HepG2 (cell line): ENCODE data around the gene RPL41. TPM values are rescaled to one million over a fixed set of nuclear protein-coding genes. Genes with fewer than 3 reads are reported as not detected.
A peak's percentile ranks its signal among the peaks of the same experiment; 100 is the strongest.

Experiments used
- AKAP8 ChIP-seq: sonication (generic); formaldehyde crosslinking; IDR thresholded peaks from 2 replicates; pipeline ENCODE4 v1.5.1; 2020; ENCODE audit warnings: mild to moderate bottlenecking, missing genetic modification reagents
- KMT2B ChIP-seq: IDR thresholded peaks from 2 replicates; pipeline ENCODE4 v1.6.1; 2016; ENCODE audit warnings: missing genetic modification reagents, missing compliant biosample characterization
- NCOA1 ChIP-seq: sonication (generic); formaldehyde crosslinking; IDR thresholded peaks from 2 replicates; pipeline ENCODE4 v1.9.0; 2021; ENCODE audit warnings: missing genetic modification reagents
- SNAI1 ChIP-seq: sonication (generic); formaldehyde crosslinking; IDR thresholded peaks from 2 replicates; pipeline ENCODE4 v1.5.0; 2020; ENCODE audit warnings: mild to moderate bottlenecking, missing genetic modification reagents, borderline replicate concordance
- SOX6 ChIP-seq, 2 experiments: fragments of 450-650 bp in 1 of 2; sonication (generic) in 1 of 2; formaldehyde crosslinking in 1 of 2; IDR thresholded peaks; 2 replicates each; pipeline versions ENCODE4 v1.4.0 to v1.6.1; 2017 to 2020; ENCODE audit warnings: antibody characterized with exemption in 1 of 2, mild to moderate bottlenecking in 1 of 2, missing genetic modification reagents in 1 of 2
- SRF ChIP-seq: IDR thresholded peaks from 2 replicates; pipeline ENCODE4 v1.6.1; 2011; ENCODE audit warnings: mild to moderate bottlenecking, low read depth, low read length, moderate library complexity
- SYNCRIP ChIP-seq: fragments of 200-400 bp; formaldehyde crosslinking; IDR thresholded peaks from 2 replicates; pipeline ENCODE4 v1.6.1; 2018; ENCODE audit warnings: mild to moderate bottlenecking, low read depth, low read length; ENCODE audit not compliant: insufficient read depth
- TGIF2 ChIP-seq: IDR thresholded peaks from 2 replicates; pipeline ENCODE4 v1.6.1; 2016; ENCODE audit warnings: control low read depth, missing compliant biosample characterization
- XRCC5 ChIP-seq: fragments of 200-400 bp; formaldehyde crosslinking; optimal IDR thresholded peaks from 2 replicates; pipeline ENCODE3; 2017; ENCODE audit warnings: mild to moderate bottlenecking, low read length
- ZMYM4 ChIP-seq: sonication (generic); formaldehyde crosslinking; IDR thresholded peaks from 2 replicates; pipeline ENCODE4 v1.8.1; 2023; ENCODE audit warnings: mild to moderate bottlenecking, missing genetic modification reagents
- ZNF10 ChIP-seq: sonication (generic); formaldehyde crosslinking; IDR thresholded peaks from 2 replicates; pipeline ENCODE4 v1.4.0; 2020; ENCODE audit warnings: mild to moderate bottlenecking, low read depth, missing genetic modification reagents, borderline replicate concordance
- ZNF225 ChIP-seq: sonication (generic); formaldehyde crosslinking; IDR thresholded peaks from 2 replicates; pipeline ENCODE4 v1.4.0; 2020; ENCODE audit warnings: mild to moderate bottlenecking, missing genetic modification reagents
- ZNF232 ChIP-seq: sonication (generic); formaldehyde crosslinking; IDR thresholded peaks from 2 replicates; pipeline ENCODE4 v1.4.0; 2020; ENCODE audit warnings: missing genetic modification reagents, borderline replicate concordance
- ZNF343 ChIP-seq: sonication (generic); formaldehyde crosslinking; IDR thresholded peaks from 2 replicates; pipeline ENCODE4 v1.4.0; 2020; ENCODE audit warnings: mild to moderate bottlenecking, missing genetic modification reagents
- ZNF441 ChIP-seq: sonication (generic); formaldehyde crosslinking; IDR thresholded peaks from 2 replicates; pipeline ENCODE4 v1.7.0; 2021; ENCODE audit warnings: missing genetic modification reagents, borderline replicate concordance
- ZNF589 ChIP-seq: sonication (generic); formaldehyde crosslinking; conservative IDR thresholded peaks from 2 replicates; pipeline ENCODE4 v1.8.0; 2022; ENCODE audit warnings: mild to moderate bottlenecking, moderate library complexity, missing genetic modification reagents
- ZNF746 ChIP-seq: sonication (generic); formaldehyde crosslinking; IDR thresholded peaks from 2 replicates; pipeline ENCODE4 v1.8.0; 2022; ENCODE audit warnings: mild to moderate bottlenecking, missing genetic modification reagents
- ZNF788 ChIP-seq: sonication (generic); formaldehyde crosslinking; IDR thresholded peaks from 2 replicates; pipeline ENCODE4 v1.5.0; 2020; ENCODE audit warnings: mild to moderate bottlenecking, missing genetic modification reagents, borderline replicate concordance
- ZZZ3 ChIP-seq: sonication (generic); formaldehyde crosslinking; IDR thresholded peaks from 2 replicates; pipeline ENCODE4 v1.4.0; 2020; ENCODE audit warnings: missing genetic modification reagents, mild to moderate bottlenecking, borderline replicate concordance
- polyA plus RNA-seq, 8 experiments: library from polyadenylated mRNA; depleted of rRNA in 3 of 8; stranded (reverse) in 7 of 8; unstranded in 1 of 8; fragments of >200 nt; fragmentation: Illumina TruSeq in 4 of 8; extraction: Trizol in 4 of 8; gene quantifications; 2 replicates each; pipeline versions ENCODE4 v1.2.1 to v1.2.3, GENCODE V29; 2011 to 2016; ENCODE audit warnings: low read depth in 4 of 8, missing spikeins in 1 of 8, mixed read lengths in 1 of 8; ENCODE audit not compliant: insufficient read depth in 1 of 8
- total RNA-seq, 5 experiments: library from RNA; depleted of rRNA; stranded (reverse); fragments of >200 nt; fragmentation: Illumina TruSeq; extraction: Trizol; gene quantifications; 2 replicates each; pipeline ENCODE4 v1.2.3, GENCODE V29; 2016; ENCODE audit warnings: low read depth in 1 of 5
- TF ChIP-seq, protein P1 (sequence below): IDR thresholded peaks from 2 replicates; pipeline ENCODE4 v1.6.1; 2018; ENCODE audit warnings: missing genetic modification reagents
- TF ChIP-seq, protein P2 (sequence below): sonication (generic); formaldehyde crosslinking; conservative IDR thresholded peaks from 2 replicates; pipeline ENCODE4 v1.4.0; 2020; ENCODE audit warnings: missing genetic modification reagents
- TF ChIP-seq, protein P3 (sequence below): sonication (generic); formaldehyde crosslinking; IDR thresholded peaks from 2 replicates; pipeline ENCODE4 v1.8.1; 2023; ENCODE audit warnings: mild to moderate bottlenecking, moderate library complexity, missing genetic modification reagents
- TF ChIP-seq, protein P4 (sequence below): sonication (generic); formaldehyde crosslinking; IDR thresholded peaks from 2 replicates; pipeline ENCODE4 v1.4.0; 2020; ENCODE audit warnings: mild to moderate bottlenecking, missing genetic modification reagents
- TF ChIP-seq, protein P5 (sequence below): sonication (generic); formaldehyde crosslinking; IDR thresholded peaks from 2 replicates; pipeline ENCODE4 v1.5.0; 2020; ENCODE audit warnings: missing genetic modification reagents

RPL41 gene
- total and polyA plus RNA-seq, 2 of the 13 experiments (the other 11 are each of a cell fraction or from before 2014, with no cell fraction given): 4,012 to 7,670 TPM

DNA sequence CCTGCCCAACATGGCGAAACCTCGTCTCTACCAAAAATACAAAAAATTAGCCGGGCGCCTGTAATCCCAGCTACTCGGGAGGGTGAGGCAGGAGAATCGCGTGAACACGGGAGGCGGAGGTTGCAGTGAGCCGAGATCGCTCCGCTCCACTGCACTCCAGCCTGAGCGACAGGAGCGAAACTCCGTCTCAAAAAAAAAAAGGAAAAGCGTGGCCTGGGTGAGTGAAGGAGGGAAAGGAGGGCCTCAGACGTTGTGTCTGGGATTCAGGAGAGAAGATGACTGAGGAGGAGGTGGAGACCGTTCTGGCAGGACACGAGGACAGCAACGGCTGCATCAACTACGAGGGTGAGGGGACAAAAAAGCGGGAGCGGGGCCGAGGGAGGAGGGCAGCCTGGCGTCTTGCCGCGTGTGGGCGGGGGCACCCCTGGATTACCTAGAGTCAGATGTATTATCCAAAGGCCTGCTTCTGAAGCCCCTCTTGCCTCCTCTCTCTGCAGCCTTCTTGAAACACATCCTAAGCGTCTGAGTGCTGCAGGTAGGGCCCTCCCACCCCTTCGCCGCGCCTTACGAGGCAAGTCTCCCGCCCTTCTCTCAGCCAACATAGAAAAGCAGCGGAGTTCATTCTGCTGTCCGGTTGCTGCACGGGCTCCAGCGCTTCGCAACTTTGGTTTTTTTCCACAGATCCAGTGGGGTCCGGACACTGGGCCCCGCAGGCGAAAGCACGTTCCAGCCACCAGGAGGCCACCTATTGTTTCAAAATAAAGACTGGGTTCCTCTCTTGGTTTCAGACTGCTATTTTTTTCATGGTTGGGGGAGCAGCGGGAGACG is 41.0 kb downstream of the RPL41 start (continued):
- TF ChIP-seq ZNF788 (CRISPR knock-in tag) (no peak), KMT2B (CRISPR knock-in tag) (no peak), ZNF232 (CRISPR knock-in tag) (no peak), SOX6 (IDR thresholded peaks at IDR 0.05) (no peak), SOX6 (CRISPR knock-in tag; IDR thresholded peaks at IDR 0.05) (peak; percentile 86), AKAP8 (CRISPR knock-in tag) (0 out of 2 replicates have a peak, but pooled peaks have one; percentile 71), SRF (peak; percentile 29; the same call in 1 of the 2 replicates), ZMYM4 (CRISPR knock-in tag) (peak; percentile 53), ZNF746 (CRISPR knock-in tag) (peak; percentile 78; the same call in 1 of the 2 replicates), ZNF343 (CRISPR knock-in tag) (no peak), ZNF589 (CRISPR knock-in tag) (no peak), ZNF441 (CRISPR knock-in tag) (peak; percentile 70), ZZZ3 (CRISPR knock-in tag) (no peak), SNAI1 (CRISPR knock-in tag) (no peak), ZNF10 (CRISPR knock-in tag) (no peak), XRCC5 (peak; percentile 86), SYNCRIP (no peak), NCOA1 (no peak), TGIF2 (CRISPR knock-in tag) (no peak; the same call in 1 of the 2 replicates), ZNF225 (CRISPR knock-in tag) (no peak; the same call in 1 of the 2 replicates)
- TF ChIP-seq, protein P1, sequence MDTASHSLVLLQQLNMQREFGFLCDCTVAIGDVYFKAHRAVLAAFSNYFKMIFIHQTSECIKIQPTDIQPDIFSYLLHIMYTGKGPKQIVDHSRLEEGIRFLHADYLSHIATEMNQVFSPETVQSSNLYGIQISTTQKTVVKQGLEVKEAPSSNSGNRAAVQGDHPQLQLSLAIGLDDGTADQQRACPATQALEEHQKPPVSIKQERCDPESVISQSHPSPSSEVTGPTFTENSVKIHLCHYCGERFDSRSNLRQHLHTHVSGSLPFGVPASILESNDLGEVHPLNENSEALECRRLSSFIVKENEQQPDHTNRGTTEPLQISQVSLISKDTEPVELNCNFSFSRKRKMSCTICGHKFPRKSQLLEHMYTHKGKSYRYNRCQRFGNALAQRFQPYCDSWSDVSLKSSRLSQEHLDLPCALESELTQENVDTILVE: no peak
- TF ChIP-seq, protein P2, sequence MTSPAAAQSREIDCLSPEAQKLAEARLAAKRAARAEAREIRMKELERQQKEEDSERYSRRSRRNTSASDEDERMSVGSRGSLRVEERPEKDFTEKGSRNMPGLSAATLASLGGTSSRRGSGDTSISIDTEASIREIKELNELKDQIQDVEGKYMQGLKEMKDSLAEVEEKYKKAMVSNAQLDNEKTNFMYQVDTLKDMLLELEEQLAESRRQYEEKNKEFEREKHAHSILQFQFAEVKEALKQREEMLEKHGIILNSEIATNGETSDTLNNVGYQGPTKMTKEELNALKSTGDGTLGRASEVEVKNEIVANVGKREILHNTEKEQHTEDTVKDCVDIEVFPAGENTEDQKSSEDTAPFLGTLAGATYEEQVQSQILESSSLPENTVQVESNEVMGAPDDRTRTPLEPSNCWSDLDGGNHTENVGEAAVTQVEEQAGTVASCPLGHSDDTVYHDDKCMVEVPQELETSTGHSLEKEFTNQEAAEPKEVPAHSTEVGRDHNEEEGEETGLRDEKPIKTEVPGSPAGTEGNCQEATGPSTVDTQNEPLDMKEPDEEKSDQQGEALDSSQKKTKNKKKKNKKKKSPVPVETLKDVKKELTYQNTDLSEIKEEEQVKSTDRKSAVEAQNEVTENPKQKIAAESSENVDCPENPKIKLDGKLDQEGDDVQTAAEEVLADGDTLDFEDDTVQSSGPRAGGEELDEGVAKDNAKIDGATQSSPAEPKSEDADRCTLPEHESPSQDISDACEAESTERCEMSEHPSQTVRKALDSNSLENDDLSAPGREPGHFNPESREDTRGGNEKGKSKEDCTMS: no peak
- TF ChIP-seq, protein P3, sequence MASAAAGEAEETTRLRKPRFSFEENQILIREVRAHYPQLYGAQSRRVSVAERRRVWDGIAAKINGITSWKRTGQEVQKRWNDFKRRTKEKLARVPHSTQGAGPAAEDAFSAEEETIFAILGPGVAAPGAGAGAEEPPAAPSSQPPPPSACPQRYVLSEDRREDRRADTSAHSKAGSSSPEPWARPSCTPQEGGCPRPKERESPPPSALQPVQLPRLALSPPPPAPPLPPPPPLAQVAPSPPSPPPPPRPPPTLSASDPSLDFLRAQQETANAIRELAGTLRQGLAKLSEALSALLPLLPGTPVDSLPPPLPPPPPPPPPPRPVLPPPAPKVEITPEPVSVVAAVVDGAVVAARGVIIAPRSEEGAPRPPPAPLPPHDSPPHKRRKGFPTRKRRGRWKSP (CRISPR knock-in tag): peak; percentile 46; the same call in 1 of the 2 replicates
- TF ChIP-seq, protein P4, sequence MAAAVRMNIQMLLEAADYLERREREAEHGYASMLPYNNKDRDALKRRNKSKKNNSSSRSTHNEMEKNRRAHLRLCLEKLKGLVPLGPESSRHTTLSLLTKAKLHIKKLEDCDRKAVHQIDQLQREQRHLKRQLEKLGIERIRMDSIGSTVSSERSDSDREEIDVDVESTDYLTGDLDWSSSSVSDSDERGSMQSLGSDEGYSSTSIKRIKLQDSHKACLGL (CRISPR knock-in tag): no peak; the same call in 1 of the 2 replicates
- TF ChIP-seq, protein P5, sequence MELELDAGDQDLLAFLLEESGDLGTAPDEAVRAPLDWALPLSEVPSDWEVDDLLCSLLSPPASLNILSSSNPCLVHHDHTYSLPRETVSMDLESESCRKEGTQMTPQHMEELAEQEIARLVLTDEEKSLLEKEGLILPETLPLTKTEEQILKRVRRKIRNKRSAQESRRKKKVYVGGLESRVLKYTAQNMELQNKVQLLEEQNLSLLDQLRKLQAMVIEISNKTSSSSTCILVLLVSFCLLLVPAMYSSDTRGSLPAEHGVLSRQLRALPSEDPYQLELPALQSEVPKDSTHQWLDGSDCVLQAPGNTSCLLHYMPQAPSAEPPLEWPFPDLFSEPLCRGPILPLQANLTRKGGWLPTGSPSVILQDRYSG (CRISPR knock-in tag): no peak
